Dedifferentiated amniotic fluid mesenchymal stem cell (primary cell): Measurements from ENCODE around the gene AP2M1.
"Not testable (repeated sequence)": the region's sequence is repeated elsewhere in the genome, so short reads cannot be mapped to it uniquely, and the experiment has no call there.

Experiments
- DNase-seq: peaks from one replicate; pipeline ENCODE4 v3.0.0-alpha.2; 2016; ENCODE audit errors: extremely low spot score

Gene AP2M1

DNA sequence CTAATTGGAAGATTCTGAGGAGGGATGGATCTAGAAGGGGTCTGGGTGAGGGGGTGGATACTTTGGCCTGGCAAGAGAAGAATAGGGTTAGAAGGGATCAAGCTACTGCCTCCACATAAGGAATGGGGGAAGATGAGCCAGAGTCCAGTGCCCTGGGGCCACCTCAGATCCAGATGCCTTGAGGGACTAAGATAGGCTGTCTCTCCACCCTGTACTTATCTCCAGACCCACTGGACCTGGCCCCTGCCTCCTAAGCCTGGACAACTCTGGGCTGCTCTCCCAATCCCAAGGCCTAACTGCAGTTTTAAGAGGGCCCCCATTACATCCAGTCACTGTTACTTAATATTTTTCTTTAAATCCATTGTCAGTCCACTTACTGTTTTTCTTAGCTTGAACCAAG is 17.4 kb upstream of the AP2M1 start:
- no peak for DNase-seq

GRCh38 chr3:184158404-184158803 is 16.3 kb upstream of the AP2M1 start:
- DNase-seq = no peak

DNA sequence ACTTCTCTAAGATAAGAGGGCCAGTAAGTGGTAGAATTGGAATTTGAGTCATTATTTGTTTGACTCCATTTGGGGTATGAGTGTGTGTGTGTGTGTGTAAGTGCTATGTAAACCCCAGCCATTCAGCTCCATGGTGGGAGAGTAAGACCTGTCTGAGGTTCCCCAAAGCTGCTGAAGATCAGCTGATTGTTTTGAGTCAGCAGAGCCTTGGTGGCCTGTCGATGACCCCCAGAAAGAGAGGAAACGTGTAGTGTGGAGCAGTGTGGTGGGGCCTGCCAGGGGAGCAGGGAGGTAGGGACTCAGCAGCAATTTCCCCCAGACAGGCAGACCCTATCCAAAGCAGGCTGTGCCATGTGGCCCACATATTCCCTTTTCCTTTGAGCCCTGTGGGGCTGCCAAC is 14.2 kb upstream of the AP2M1 start:
- DNase-seq = no peak

GRCh38 chr3:184162571-184163070 is 12.0 kb upstream of the AP2M1 start:
- not testable (repeated sequence) for DNase-seq

- no peak for DNase-seq
Observed at GRCh38 chr3:184164648-184165330, 9.9 kb upstream of the AP2M1 start.

- no peak for DNase-seq
Observed at GRCh38 chr3:184165543-184165942, 9.1 kb upstream of the AP2M1 start.

GRCh38 chr3:184166671-184167070 is 8.0 kb upstream of the AP2M1 start:
- no peak for DNase-seq

- no peak for DNase-seq
Observed at GRCh38 chr3:184167786-184168185, 6.9 kb upstream of the AP2M1 start.

DNA sequence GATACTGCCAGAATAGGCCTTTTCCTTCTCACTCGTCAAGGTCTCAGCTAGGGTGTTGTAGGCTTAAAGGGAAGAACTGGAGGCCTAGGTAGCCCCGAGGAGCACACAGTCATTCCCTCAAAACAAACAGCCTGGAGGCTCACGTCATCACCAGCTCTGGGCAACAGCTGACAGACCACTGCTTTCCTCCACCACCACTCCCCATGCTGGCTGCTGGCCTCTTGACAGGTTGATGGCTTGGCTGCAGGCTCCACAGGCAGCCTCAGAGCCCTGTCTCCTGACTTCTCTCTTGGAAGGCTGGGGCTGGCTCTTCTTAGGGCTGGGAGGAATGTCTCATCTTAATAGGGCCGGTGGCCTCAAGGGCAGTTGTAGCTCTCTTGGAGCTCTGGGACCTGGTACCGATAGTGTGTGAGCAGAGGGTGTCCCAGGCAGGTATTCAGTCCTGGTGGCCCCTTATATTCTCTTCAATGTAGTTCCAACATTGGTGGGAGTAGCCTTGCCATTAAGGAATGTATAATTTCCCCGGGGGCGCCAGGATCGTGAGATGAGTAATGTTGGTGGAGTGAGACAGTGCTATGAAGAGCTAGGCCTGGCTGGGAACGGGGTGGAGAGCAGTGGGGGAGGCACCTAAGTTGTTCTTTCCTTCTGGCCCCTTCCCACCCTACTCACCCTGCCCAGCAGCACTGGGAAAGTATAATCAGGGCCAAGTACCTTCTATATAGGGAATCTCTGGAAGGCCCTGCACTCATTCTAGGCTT is 6.1 kb upstream of the AP2M1 start:
- peak; percentile 73 for DNase-seq

DNA sequence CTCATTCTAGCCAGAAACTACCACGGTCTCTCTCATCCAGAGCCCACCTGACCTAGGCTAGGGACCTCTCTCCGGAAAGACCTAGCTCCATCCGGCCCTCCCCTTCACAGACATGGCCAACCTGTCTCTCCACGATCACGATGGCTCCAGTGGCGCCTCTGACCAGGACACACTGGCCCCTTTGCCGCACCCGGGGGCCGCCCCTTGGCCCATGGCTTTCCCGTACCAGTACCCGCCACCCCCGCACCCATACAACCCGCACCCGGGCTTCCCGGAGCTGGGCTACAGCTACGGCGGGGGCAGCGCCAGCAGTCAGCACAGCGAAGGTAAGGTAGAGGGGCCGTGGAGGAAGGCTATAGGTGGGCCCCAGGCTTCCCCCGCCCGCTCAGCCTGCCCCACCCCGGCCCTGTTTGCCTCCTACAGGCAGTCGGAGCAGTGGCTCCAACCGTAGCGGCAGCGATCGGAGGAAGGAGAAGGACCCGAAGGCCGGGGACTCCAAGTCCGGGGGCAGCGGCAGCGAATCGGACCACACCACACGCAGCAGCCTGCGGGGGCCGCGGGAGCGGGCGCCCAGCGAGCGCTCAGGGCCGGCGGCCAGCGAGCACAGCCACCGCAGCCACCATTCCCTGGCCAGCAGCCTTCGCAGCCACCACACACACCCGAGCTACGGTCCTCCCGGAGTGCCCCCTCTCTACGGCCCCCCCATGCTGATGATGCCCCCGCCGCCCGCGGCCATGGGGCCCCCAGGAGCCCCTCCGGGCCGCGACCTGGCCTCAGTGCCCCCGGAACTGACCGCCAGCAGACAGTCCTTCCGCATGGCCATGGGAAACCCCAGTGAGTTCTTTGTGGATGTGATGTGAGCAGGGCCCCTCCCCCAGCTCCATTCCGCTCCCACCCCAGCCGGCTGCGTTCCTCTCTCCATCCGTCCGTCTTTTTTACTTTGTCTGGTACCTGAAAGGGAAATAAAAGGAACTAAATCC is 4.5 kb upstream of the AP2M1 start:
- no peak for DNase-seq

- peak; percentile 82 for DNase-seq
Observed at GRCh38 chr3:184171562-184171961, 3.1 kb upstream of the AP2M1 start.

- peak; percentile 76 for DNase-seq
Observed at GRCh38 chr3:184172681-184173373, 1.8 kb upstream of the AP2M1 start.

DNA sequence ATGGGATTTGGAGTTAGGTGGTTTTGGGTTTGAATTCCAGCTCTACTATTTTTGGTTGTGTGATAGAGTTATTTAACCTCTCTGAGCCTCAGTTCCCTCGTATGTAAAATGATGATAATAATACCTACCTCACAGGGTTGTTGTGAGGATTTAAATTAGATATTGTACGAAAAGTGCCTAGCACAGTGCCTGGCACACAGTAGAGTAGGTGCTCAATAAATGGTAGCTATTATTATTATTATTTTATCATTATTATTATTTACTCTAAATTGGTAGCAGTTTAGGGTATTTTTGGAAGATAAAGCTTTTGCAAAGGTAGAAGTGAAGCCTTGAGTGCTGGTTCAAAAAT is 1.3 kb upstream of the AP2M1 start:
- DNase-seq = no peak

DNA sequence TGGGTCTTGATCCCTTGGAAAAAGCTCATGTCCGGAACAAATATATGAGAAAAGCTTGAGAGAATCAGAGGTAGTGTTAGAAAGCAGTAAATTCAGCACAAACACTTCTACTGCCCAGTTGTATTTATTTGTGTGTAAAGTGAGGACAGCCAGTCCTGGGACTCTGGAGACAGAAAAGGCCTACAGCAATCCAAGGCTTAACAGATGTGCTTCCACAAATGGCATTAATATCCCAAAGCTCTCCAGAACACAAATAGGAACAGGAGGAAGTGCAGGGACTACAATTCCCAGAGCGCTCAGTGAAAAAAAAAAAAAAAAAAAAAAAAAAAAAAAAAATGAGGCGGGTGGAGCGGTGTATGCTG is 390 bp upstream of the AP2M1 start:
- DNase-seq = no peak

GRCh38 chr3:184175506-184175905 is 851 bp downstream of the AP2M1 start:
- no peak for DNase-seq

GRCh38 chr3:184175981-184176376 is 1.3 kb downstream of the AP2M1 start:
- no peak for DNase-seq

DNA sequence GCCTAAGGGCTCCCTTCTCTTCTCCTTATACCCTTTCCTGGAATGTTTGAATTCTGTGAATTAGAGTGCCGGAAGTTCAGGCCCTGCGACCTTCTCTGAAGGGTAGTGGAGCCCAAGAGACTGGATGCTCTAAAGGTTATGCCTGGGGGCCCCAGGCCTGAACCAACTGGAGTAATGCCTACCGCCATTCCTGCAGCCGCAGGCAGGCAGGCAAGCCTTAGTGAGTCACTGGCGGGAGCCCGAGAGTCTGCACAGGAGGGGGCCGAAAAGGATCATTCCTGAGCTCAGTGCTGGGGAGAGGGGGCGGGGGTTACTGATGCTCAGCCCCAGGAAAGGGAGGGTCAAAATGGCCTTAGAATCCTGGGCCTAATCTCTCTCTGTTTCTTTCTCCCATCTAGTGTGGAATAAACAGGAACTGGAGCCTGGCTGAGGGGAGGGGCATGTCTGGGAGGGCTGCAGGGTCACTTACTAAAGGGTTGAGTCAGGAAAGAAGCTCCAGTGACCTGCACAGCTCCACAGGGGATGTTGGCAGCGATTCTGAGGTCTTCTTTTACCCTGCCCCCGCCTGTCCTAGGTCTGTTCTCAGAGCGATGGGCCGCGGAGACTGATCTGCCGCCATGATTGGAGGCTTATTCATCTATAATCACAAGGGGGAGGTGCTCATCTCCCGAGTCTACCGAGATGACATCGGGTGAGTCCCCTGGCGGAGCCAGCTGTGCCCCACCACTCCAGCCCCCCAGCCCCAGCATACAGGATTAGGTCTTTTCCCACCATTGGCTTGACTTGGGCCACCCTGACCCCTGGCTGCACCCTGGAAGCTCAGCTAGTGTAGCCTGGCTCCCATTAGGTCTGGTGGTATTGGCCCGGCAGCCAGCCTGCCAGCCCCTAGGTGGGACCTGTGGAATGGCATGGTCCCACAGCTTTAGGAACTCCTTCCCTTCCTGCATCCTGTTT is 2.0 kb downstream of the AP2M1 start:
- peak; percentile 81 for DNase-seq

DNA sequence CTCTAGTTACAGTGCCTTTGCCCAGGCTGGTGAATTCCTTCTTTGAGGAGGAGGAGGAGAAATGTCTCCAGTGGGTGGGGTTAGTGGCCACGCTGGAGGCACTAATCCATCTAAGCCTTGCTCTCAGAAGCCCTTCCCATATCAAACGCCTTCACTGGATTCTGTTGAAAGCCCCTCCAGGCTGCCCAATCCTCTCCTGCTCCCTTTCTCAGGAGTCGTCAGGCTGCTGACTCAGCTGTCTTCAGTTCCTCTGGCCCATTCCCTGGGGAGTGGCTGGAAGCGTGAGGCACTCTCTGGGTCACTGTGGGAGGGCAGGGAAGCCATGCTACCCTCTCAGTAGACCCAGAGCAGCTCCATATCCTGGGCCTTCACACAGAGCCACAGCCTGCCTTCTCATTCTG is 2.7 kb downstream of the AP2M1 start:
- peak; percentile 32 for DNase-seq

GRCh38 chr3:184177767-184178306 is 3.2 kb downstream of the AP2M1 start:
- DNase-seq = no peak

GRCh38 chr3:184178521-184179138 is 4.0 kb downstream of the AP2M1 start:
- no peak for DNase-seq
